ENCODE measurements around the gene CTNNBIP1.

DNA sequence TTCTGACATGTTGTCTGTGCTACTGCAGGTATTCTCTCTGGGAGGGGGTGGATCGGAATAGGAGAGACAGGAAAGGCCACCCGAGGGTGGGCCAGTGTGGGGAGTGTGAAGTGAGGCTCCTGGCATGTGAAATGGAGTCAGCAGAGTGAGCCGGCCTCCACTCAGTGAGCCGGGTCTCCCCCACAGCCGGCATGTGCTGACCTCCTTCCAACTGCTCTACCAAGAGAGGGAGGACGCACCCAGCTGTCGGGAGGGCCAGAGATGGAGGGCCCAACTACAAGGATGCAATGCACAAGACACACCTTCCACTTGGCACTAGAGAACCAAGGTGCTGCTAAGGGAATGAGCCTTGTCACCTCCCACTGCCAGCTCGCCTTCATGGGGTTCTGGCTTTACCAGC is 58.1 kb downstream of the CTNNBIP1 start:
- TF ChIP-seq, protein P1, sequence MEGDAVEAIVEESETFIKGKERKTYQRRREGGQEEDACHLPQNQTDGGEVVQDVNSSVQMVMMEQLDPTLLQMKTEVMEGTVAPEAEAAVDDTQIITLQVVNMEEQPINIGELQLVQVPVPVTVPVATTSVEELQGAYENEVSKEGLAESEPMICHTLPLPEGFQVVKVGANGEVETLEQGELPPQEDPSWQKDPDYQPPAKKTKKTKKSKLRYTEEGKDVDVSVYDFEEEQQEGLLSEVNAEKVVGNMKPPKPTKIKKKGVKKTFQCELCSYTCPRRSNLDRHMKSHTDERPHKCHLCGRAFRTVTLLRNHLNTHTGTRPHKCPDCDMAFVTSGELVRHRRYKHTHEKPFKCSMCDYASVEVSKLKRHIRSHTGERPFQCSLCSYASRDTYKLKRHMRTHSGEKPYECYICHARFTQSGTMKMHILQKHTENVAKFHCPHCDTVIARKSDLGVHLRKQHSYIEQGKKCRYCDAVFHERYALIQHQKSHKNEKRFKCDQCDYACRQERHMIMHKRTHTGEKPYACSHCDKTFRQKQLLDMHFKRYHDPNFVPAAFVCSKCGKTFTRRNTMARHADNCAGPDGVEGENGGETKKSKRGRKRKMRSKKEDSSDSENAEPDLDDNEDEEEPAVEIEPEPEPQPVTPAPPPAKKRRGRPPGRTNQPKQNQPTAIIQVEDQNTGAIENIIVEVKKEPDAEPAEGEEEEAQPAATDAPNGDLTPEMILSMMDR (IDR thresholded peaks at IDR 0.05) = no peak
- TF ChIP-seq POLR2A (IDR thresholded peaks at IDR 0.05) = no peak
